Skeletal muscle tissue (tissue), 1 donor: Measurements from ENCODE around the gene RD3L. TPM values are rescaled to one million over a fixed set of nuclear protein-coding genes. Genes with fewer than 3 reads are reported as not detected.

Experiments
- total RNA-seq: library from RNA; depleted of rRNA; stranded (reverse); fragments of >200 nt; gene quantifications from one replicate; pipeline ENCODE4 v1.2.3, GENCODE V29; 2014

Gene RD3L
- total RNA-seq, 1 donor from 2014 or later, result not detected

Other genes with a start within 250 kb of the RD3L start
- gene XRCC3, start 227.1 kb downstream of the RD3L start, total RNA-seq, result 2.1 TPM
- 31.3 TPM for gene ZFYVE21, start 226.7 kb downstream of the RD3L start, total RNA-seq
- 4.7 TPM for gene PPP1R13B, start 95.0 kb downstream of the RD3L start, total RNA-seq
- gene TDRD9, start 14.1 kb downstream of the RD3L start, total RNA-seq, result 0.52 TPM
- gene ASPG, start 143.2 kb upstream of the RD3L start, total RNA-seq, result 0.52 TPM
- gene KIF26A, start 196.1 kb upstream of the RD3L start, total RNA-seq, result 6.3 TPM